GM21447 (cell line): ENCODE data around the gene IMPDH2.

Source experiments
- ATAC-seq: cut with Tn5 transposase; IDR thresholded peaks from one replicate; pipeline ENCODE4 v1.9.1; 2021; ENCODE audit not compliant: unreplicated experiment

The IMPDH2 gene

DNA sequence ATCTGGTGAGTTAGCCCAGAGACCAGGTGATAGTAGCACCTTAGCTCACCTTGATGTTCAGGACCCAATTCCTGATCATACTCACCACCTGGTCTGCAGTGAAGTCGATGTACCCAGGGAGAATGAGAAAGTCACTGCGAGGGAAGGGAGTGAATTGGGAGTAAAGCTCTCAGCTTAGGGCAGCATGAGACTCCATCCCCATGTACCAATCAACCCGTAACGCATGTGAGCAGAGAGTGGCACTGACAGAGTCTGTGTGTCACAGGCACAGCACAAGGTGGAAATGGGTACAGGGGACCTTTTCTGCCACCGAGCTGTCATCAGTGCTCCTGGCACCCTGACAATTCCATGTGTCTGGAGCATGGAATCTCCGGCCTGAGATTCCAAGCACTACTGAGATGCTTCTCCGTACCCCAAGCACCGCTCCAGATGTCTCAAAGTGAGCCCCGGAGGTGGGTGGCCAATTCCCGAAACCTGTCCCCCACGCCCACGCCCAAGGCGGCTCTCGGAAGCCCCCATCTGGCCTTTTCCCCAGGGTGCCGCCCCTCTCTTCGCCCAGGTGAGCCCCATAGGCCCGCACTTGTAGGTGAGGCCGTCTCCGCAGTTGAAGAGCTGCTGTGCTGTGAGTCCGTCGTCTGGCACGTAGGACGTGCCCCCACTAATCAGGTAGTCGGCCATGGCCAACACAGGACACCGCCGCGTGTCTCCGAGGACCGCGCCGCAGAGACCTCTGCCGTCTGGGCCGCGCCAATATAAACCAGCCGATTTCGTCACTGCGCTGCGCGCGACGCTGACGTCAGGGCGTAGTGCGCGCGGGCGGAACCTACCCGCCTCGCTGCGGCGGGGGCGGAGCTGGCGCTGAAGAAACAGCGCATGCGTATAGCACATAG is at the start of gene IMPDH2:
TSS of gene IMPDH2 (minus strand) at position 726 of the 890 bp plus-strand sequence. CDS start at position 678, 48 bp downstream.
- peak; percentile 76 for ATAC-seq

DNA sequence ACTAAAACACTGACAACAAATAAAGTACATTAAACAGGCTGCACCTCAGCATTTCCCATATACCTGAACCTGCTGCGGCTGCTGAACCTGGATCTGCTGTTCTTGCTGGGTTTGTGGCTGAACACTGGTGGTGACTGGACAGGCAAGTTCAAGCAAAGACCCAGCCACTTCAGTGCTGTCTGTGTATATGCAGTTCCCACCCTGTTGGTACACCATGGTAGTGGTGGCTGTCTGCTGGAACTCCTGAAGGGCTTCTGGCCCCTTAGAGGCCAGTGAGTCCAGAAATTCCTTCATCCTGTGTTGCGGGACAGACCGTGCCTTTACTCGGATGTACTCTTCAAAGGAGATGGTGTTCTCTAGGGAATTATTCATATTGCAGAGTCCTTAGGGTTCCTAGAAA is 47.4 kb upstream of the IMPDH2 start:
- ATAC-seq = no peak

DNA sequence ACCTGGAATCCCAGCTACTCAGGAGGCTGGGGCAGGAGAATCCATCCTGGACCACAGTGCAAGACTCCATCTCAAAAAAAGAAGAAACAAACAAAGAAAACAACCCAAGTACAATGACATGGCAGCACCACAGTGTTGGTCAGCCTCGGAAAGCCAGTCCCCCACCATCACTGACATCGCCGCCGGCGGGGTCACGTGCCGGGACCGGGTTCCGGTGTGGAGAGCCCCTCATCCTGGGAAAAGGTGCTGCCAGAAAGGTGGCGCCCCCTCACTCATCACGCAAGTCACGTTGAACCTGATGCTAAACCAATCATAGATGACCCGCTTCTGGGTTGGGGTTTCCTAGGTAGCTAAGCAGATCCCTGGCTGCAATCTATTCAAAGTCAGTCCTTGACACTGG is 46.9 kb upstream of the IMPDH2 start:
- ATAC-seq = no peak

DNA sequence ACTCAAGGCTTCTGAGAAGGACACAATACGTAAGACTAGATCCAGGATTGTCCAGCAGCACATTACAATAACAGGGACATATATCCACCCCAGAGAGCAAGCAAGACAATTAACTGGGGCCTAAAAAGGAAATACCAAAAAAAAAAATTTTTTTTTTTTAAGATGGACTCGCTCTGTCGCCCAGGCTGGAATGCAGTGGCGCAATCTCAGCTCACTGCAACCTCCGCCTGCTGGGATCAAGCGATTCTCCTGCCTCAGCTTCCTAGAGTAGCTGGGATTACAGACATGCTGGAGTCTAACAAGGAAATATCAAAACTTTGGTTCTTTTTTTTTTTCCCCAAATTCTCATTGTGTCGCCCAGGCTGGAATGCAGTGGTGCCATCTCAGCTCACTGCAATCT is 28.8 kb upstream of the IMPDH2 start:
- no peak for ATAC-seq

DNA sequence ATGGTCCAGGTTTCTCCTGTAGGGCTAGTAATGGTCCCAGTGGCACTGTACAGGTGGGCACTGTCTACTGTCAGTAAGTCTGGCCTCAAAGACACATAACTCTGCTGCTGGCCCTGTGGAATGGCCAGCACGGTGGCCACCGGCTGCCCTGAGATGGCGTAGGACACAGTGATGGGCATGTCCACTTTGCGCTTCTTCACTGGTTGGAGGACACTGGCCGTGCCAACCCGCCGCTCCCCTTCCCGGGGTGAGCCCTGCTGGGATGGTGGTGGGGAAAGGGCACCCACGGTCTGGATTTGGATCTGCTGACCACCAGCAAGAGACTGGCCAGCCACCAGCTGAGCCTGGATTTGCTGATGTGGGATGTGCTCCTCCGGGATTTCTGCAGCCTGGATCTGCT is 28.1 kb upstream of the IMPDH2 start:
- no peak for ATAC-seq

DNA sequence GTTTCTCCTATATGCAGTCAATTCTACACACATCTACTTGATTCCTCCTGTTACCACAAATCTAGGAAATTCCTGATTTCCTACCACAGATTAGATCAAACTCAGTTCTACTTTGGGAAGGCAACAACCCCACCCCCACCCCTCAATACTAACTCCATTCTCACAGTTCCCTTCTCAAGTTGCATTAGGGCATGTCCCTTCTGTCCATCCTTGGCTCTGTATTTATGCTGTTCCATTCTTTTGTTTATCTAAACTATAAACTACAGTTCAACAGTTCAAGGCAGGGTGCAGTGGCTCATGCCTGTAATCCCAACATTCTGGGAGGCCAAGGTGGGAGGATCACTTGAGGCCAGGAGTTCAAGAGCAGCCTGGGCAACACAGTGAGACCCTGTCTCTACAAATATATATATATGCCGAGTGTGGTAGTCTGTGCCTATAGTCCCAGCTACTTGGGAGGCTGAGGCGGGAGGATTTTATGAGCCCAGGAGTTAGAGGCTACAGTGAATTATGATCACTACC is 25.2 kb upstream of the IMPDH2 start:
- ATAC-seq = no peak

DNA sequence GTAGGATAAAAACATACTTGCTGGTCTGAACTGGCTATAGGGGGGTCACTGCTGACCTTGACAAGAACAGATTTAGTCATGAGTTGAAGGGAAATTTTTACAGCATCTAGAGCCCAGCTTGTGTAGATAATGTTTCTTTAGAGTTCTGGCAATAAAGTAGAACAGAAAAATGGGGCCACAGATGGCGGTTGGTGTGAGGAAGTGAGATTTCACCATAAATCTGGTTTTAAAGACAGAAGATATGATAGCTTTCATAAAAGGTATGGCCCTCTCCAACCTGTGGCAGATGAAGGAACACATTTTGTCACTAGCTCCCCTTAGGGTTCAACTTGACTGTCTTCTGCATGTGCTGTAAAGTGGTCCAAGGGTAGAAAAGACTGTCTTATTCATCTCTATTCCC is 24.3 kb upstream of the IMPDH2 start:
- ATAC-seq = no peak

DNA sequence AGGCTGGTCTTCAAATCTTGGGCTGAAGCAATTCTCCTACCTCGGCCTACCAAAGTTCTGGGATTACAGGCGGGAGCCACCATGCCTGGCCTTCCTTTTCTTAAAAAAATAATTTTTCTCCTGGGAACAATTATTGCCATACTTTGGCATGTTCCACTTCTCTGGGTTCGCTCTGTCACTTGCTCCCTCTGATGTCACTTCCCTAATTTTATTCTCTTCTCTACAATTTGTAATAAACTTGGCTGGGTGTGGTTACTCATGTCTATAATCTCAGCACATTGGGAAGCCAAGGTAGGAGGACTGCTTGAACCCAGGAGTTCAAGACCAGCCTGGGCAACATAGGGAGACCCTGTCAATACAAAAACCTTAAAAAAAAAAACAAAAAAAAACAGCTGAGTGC is 6.1 kb upstream of the IMPDH2 start:
- no peak for ATAC-seq

DNA sequence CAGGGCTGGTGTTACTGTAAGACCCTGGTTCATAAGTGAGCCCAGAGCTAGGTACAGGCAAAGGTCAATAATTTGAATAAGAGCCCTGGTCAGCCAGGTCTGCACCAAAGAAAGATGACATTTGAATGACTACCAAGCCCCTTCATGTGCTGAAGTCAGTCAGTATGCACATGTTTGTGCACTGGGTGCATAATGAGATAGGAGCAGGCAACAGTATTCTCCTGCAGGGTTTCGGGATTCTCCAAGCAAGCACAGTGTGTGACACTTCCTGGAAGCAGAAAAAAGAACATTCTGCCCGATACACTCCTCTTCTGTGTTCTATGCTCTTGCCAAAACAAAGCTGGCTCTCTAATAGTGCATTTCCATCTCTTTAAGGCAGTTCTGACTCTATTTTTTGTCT is 5.5 kb upstream of the IMPDH2 start:
- ATAC-seq = no peak

DNA sequence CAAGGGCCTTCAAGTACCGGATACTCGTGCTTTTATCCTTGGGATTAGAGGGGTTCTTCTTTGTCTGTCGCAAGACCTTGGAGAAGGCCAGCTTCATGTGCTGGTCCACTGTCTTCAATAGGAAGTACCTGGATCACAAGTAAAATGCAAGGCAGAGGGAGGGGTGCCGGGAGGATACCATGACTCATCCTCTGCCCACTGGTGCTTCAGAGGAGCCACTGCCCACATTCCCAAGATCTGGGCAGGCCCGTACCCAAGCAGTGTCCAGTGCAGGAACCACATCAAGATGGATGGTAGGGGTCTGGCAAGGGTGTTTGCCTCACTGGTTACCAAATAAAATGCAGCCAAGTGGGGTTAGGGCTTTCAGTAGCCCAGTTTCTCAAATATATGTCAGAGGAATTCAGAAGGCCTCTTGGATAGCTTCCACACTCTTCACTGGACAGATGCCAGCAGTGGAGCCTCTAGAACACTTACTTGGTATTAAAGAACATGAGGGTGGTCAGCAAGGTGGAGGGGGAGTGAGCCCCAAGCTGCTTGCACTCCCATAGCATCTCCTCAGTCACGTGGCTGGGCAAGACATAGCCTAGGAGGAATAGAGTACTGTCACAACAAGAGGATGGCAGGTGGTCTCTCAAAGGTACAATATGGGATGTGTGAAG is 3.6 kb upstream of the IMPDH2 start:
- no peak for ATAC-seq

DNA sequence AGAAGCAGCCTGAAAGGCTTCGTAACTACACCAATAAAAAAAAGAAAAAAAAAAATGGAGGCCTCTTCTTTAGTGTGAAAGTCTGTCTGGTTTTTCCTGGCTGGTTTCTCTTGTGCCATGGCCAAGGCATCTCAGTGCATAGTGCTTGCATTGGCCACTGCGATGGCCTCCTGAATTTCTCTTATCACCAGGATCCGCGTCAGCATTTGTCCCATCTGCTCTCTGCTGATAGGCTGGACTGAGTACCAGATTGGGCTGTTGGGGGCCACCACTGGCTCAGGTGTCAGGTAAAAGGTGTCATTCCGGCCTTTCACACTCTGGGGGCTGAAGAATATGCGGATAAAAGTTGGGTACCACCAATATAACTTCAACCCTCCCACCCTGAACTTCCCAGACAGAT is 1.1 kb upstream of the IMPDH2 start:
- ATAC-seq = no peak

DNA sequence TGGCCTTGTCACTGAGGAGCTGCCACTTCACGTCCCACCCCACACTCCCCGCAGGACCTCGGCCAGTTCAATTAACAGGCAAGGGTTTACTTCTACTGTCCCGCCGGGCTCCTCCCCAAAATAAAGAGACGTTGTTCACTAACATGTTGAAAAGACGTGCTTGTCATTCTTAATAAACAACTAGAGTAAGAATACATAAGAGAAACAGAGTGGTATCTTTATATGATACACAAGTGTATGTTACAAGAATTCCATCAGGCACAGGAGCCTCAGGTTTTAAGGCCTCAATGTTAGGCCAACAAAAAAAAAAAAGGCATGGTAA is 326 bp upstream of the IMPDH2 start:
- ATAC-seq = no peak

DNA sequence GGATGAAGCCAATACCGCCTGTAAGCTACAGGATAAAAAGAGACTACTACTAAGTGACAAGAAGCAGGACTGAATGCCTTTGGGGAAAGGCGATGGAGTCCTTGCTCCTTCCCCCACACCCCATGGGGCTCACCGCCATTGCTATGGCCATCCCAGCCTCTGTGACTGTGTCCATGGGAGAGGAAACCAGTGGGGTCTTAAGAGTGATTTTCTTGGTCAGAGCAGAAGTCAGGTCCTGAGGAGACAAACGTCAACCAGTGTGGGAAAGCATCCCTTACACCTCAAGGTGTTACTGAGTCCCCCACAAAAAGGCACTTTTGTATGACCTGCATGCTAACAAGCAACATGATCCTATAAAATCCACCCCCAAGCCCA is 913 bp downstream of the IMPDH2 start:
- no peak for ATAC-seq

DNA sequence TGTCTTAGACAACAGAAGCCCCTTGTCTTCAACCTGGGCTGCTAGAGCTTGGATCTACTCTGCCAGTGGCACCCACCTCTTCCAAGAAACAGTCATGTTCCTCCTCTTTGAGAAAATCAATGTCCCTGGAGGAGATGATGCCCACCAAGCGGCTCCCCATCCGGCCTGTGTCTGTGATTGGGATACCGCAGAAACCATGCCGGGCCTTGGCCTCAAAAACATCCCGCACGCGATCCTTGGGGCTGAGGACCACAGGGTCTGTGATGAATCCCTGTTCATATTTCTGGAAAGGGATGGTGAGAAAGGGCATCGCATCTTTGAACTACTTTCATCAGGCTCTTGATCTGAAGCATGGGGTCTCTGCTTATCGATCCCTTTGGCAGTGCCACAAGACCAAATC is 1.6 kb downstream of the IMPDH2 start:
- no peak for ATAC-seq

DNA sequence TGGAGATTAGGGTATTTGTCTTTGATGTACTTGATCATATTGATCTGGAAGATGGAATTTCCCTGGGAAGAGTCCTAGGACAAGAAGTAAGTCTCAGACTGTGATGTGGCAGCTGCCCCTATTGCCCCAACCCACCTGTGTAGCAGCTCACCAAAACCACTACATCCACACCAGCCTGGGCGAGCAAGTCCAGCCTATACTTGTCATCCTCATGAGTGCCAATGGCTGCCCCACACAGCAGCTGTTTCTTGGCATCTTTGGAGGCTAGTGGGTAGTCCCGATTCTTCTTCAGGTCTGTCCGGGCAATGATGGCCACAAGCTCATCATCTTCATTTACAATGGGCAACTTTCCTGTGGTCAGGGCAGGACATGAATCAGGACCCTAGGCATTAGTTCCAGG is 2.7 kb downstream of the IMPDH2 start:
- ATAC-seq = no peak

DNA sequence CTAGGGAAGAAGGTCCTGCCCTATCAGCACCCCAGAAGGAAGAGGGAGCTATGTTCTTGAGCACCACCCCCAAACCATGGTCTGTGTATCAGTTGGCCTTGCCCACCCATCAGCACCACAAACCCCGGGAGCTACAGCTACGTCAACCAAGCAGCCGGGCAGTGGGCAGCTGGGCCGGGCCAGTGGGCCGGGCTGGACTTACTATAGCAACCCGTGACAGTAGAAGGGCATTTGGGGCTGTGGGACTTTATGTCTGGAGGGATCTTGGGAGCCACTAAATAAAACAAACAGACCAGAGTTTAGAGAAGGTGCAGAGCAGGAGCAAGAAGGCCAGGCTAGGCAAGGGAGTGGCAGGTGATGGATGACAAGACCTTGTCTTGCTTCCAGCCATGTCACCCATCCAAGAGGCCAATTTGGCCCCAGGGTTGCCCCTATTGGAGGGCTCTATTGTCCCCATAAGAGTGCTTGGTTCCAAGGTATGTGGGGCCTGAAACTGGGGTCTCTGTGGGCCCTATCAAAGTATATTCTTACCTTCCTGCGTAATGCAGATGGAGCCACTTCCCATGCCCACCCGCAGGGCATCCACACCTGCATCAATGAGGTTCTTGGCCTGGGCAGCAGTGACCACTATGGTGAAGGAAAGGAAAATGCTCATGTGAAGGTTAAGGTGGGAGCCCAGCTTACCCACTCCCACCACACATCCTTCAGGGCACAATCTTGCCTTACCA is 3.2 kb downstream of the IMPDH2 start:
- ATAC-seq = no peak

DNA sequence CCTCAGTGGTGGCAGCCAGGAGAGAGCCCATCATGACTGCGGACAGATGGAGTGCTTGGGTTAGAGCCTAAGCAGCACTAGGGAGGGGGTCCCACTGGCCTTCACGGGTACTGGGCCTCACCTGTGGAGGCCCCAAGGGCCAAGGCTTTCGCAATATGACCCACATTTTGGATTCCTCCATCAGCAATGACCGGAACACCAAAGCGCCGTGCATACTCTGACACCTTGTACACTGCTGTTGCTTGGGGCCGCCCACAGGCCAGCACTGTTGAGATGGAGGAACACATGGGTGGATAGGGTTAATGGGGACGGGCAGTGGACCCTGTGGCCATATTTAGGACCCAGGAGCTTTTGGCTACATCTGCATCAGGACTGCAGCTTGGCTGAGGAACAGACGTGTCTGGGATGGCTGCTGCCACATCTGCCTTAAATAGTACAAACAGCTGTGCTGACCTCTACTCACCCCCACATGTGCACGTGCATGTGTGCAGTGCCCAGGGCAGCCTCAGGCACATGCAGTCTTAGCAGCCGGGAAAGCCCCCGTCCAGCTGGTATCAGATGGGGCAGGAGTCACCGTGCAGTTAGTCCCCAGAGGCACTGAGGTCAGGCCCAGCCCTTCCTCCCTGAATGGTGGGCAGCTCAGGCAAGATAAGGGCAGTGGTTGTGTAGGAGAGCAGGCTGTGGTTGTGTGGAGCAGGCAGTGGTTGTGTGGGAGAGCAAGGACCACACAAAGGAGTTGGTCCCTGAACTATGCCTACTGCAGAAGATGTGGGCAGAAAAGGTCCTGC is 4.0 kb downstream of the IMPDH2 start:
- no peak for ATAC-seq

DNA sequence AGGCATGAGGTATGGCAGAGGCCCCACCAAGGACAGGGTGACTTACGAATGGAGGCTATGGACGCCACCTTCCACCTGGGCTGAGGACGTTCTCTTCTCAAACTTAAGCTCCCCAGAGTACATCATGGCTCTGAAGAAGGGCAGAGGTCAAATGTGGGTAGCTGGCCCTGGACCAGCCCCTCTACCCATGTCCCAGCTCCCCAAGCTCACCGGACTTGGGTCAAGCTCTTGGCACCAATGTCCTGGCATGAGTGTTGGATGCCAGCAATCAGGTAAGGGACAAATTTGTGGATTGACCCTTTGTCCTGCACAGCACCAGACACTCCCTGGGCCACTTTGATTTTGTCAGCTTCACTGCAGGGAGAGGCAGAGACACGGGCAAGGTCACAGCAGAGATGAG is 4.7 kb downstream of the IMPDH2 start:
- ATAC-seq = no peak

DNA sequence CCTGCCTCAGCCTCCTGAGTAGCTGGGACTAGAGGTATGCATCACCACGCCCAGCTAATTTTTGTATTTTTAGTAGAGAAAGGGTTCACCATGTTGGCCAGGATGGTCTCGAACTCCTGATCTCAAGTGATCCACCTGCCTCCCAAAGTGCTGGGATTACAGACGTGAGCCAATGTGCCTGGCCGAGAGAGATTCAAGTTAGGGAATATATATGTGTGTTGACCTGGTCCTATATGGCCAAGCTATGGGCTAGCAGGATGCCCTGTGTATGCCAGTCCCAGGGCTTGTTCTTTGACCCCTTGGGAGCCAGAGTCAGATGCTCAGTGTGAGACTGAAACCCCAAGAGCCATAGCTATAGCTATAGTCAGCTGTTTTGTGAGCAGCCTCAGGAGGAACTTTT is 5.4 kb downstream of the IMPDH2 start:
- ATAC-seq = no peak

DNA sequence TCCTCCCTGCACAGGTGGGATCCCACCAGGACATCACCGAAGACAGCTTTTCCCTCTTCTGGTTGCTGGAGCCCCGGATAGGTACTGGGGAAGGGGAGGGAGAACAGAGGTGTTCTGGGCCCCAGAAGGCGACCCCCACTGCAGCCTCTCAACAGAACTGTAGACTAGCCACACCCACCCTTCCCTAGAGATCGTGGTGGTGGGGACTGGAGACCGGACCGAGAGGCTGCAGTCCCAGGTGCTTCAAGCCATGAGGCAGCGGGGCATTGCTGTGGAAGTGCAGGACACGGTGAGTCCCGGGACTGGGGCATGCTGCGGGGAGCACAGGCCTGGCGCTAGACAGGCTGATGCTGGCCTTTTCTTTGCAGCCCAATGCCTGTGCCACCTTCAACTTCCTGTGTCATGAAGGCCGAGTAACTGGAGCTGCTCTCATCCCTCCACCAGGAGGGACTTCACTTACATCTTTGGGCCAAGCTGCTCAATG is 6.5 kb downstream of the IMPDH2 start:
- no peak for ATAC-seq
